Progenitor cell of endocrine pancreas (in vitro differentiated cells): Measurements from ENCODE around the gene UNC5CL. TPM values are rescaled to one million over a fixed set of nuclear protein-coding genes. Genes with fewer than 3 reads are reported as not detected.

ENCODE experiments used
- DNase-seq: peaks from one replicate; pipeline ENCODE4 v3.0.0; 2021; ENCODE audit warnings: low spot score; ENCODE audit not compliant: unreplicated experiment
- H3K27ac Mint-ChIP-seq: 2 replicates; pipeline ENCODE4 v1.8.0; 2021; ENCODE audit warnings: mild to moderate bottlenecking, moderate library complexity, mixed read lengths
- H3K27me3 Mint-ChIP-seq: 2 replicates; pipeline ENCODE4 v1.8.0; 2021; ENCODE audit warnings: mixed read lengths
- H3K36me3 Mint-ChIP-seq: 2 replicates; pipeline ENCODE4 v1.8.0; 2022; ENCODE audit warnings: mixed read lengths; ENCODE audit not compliant: insufficient read depth
- H3K4me1 Mint-ChIP-seq: 2 replicates; pipeline ENCODE4 v1.8.0; 2021; ENCODE audit warnings: low read depth, mixed read lengths
- H3K4me3 Mint-ChIP-seq: 2 replicates; pipeline ENCODE4 v1.8.0; 2021; ENCODE audit warnings: low read depth, mild to moderate bottlenecking, moderate library complexity, mixed read lengths
- H3K9me3 Mint-ChIP-seq: 2 replicates; pipeline ENCODE4 v1.8.0; 2021; ENCODE audit warnings: low read depth, mixed read lengths
- CTCF ChIP-seq: fragments of 200-600 bp; sonication (generic); IDR thresholded peaks from one replicate; pipeline ENCODE4 v1.5.0; 2021; ENCODE audit warnings: antibody characterized with exemption, mild to moderate bottlenecking; ENCODE audit not compliant: unreplicated experiment
- total RNA-seq: library from RNA; stranded (reverse); gene quantifications from 2 replicates; pipeline ENCODE4 v1.2.1, GENCODE V29; 2021

Gene UNC5CL
- total RNA-seq, 1 donor from 2014 or later = 3.7 TPM

GRCh38 chr6:41049521-41049920, 10.5 kb upstream of the UNC5CL start:
- DNase-seq = no peak
- Mint-ChIP-seq H3K27me3 (no peaks in the 10 kb centered on the region), H3K9me3 (no peaks in the 10 kb centered on the region), H3K27ac (no peak overlapping the region), H3K36me3 (no peaks in the 10 kb centered on the region), H3K4me3 (no peak overlapping the region), H3K4me1 (peaks cover 66% of the 10 kb centered on the region)
- TF ChIP-seq CTCF = no peak

GRCh38 chr6:41047745-41048732, 9.0 kb upstream of the UNC5CL start:
- Mint-ChIP-seq H3K9me3 (no peaks in the 10 kb centered on the region), H3K4me1 (peaks cover 62% of the 10 kb centered on the region), H3K4me3 (no peak overlapping the region), H3K36me3 (no peaks in the 10 kb centered on the region), H3K27me3 (no peaks in the 10 kb centered on the region), H3K27ac (peak overlapping the region; percentile 31)
- no peak for DNase-seq
- TF ChIP-seq CTCF = no peak

DNA sequence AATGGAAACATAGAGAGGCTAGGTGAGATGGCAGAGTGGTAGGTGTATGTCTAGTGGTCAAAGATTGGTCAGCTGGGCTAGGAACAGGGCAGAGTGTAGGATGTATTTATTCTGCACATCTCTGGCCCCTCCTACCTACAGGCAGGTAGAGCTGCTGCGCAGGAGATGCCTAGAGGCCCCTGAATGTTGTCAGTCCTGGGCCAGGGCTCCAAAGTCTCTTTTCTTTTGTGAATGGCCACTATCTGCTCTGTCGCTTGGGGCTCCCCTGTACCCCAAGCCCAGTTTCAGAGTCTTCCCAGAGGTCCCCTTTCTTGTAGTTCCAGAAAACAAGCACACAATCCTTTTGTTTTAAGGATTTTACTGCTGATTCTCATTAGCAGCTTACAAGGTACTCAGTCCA, 8.3 kb upstream of the UNC5CL start:
- Mint-ChIP-seq H3K36me3 (no peaks in the 10 kb centered on the region), H3K27ac (no peak overlapping the region), H3K9me3 (no peaks in the 10 kb centered on the region), H3K4me1 (peaks cover 57% of the 10 kb centered on the region), H3K4me3 (no peak overlapping the region), H3K27me3 (no peaks in the 10 kb centered on the region)
- no peak for DNase-seq
- TF ChIP-seq CTCF = no peak

DNA sequence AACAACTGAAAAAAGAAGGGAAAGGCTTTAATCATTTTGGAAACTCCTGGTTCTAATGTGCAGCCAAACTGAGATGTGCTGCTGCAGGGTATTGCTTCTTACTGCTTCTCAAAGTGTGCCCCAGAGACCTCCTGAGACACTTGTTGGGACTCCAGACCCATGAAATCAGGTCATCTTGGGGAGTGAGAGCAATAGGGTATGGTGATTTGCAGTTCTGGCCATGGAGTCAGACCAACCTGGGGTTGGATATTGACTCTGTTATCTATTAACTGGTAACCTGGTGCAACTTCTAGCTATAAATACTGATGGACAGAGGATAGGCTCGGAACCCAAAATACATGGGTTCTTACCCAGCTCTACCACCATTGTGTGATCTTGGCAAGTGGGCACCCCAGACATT, 7.1 kb upstream of the UNC5CL start:
- Mint-ChIP-seq H3K27ac (no peak overlapping the region), H3K4me3 (no peak overlapping the region), H3K9me3 (no peaks in the 10 kb centered on the region), H3K4me1 (peaks cover 49% of the 10 kb centered on the region), H3K36me3 (no peaks in the 10 kb centered on the region), H3K27me3 (no peaks in the 10 kb centered on the region)
- TF ChIP-seq CTCF = no peak
- DNase-seq = no peak

- Mint-ChIP-seq H3K9me3 (no peaks in the 10 kb centered on the region), H3K27ac (no peak overlapping the region), H3K4me3 (no peak overlapping the region), H3K4me1 (peaks cover 49% of the 10 kb centered on the region), H3K27me3 (no peaks in the 10 kb centered on the region), H3K36me3 (no peaks in the 10 kb centered on the region)
- no peak for TF ChIP-seq CTCF
- DNase-seq = no peak
Observed at GRCh38 chr6:41045664-41046063, 6.6 kb upstream of the UNC5CL start.
